Measurements from ENCODE around the gene PCDH12. TPM values are rescaled to one million over a fixed set of nuclear protein-coding genes. Genes with fewer than 3 reads are reported as not detected.

The PCDH12 gene
- polyA plus RNA-seq, 3 donors, result 0.20 to 1.2 (median 0.90) TPM

DNA sequence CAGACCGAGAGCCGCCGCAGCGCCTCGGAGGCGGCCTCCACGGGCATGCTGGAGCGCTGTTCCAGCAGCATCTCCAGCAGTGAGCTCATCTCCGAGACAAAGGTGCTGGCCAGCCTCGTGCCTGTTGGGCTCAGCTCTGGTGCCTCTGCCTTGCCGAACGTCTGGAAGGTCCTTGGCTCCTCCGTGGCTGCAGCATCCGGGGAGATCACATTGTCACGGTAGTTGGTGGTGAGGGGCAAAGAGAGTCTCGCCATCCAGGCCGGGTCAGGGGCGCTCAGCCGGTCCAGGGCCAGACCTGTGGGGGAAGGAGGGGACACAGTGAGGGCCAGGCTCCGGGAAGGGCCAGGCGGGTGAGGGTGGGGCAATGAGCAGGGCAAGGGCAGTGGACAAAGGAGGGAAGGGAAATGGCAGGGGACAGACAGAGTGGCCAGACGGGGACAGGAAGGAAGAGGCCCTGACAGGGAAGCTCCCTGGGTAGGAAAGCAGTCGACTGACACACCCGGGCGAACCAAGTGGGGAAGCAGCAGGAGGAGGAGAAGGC, 12.4 kb downstream of the PCDH12 start:
- no peaks in the 10 kb centered on the region for H3K9me3 Mint-ChIP-seq
- peaks cover 0 to under 1% of the 10 kb centered on the region in 2 donors for H3K36me3 ChIP-seq (replicated peaks in 1 of 2; ENCODE audit: control insufficient read depth in 1 of 2, insufficient read depth in 2 of 2, low read length in 2 of 2)
- intact Hi-C loops (cut with micrococcal nuclease), result no loop called here

DNA sequence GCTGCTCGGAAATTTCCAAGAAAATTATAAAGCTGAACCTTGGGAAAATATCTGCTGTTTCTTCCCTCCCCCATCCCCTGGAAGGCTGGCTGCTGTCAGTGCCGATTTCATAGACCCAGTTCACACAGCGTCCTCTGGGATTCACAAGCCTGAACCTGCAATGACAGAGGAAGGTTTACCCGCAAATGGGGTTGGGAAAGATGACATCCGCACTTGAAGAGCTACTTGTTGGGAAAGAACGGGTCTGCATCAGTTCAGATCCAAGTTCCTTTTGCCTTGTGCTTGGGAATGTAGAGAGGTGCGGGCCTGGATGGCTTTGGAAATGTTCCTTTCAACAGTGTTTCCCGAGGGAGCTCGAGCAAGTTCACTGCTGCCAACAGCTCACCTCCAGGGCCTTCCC, 13.9 kb downstream of the PCDH12 start:
- H3K36me3 ChIP-seq (replicated peaks in 1 of 2; ENCODE audit: control insufficient read depth in 1 of 2, insufficient read depth in 2 of 2, low read length in 2 of 2), result peaks cover 10 to 16% of the 10 kb centered on the region in 2 donors
- Mint-ChIP-seq H3K4me3 (no peak overlapping the region), H3K4me1 (peaks cover 36% of the 10 kb centered on the region), H3K27me3 (ENCODE audit: low read depth in 3 of 3) (peaks cover 0 to 2% (median 1%) of the 10 kb centered on the region in 3 donors), H3K27ac (peak overlapping the region in 1 of 7 donors; percentile 70), H3K36me3 (peaks cover 15 to 24% of the 10 kb centered on the region in 2 donors), H3K9me3 (no peaks in the 10 kb centered on the region)
- no peaks in the 10 kb centered on the region for H3K79me2 ChIP-seq (ENCODE audit: insufficient read depth, low read length)
- H4K20me1 ChIP-seq (ENCODE audit: insufficient read depth, low read length), result no peaks in the 10 kb centered on the region
- DNase-seq, result no peak
- WGBS (ENCODE audit: insufficient coverage), result 97% methylated on average over 6 of the region's 9 CpGs
- TF ChIP-seq, protein P1, sequence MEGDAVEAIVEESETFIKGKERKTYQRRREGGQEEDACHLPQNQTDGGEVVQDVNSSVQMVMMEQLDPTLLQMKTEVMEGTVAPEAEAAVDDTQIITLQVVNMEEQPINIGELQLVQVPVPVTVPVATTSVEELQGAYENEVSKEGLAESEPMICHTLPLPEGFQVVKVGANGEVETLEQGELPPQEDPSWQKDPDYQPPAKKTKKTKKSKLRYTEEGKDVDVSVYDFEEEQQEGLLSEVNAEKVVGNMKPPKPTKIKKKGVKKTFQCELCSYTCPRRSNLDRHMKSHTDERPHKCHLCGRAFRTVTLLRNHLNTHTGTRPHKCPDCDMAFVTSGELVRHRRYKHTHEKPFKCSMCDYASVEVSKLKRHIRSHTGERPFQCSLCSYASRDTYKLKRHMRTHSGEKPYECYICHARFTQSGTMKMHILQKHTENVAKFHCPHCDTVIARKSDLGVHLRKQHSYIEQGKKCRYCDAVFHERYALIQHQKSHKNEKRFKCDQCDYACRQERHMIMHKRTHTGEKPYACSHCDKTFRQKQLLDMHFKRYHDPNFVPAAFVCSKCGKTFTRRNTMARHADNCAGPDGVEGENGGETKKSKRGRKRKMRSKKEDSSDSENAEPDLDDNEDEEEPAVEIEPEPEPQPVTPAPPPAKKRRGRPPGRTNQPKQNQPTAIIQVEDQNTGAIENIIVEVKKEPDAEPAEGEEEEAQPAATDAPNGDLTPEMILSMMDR (IDR thresholded peaks at IDR 0.05), result no peak
- no peak overlapping the region for H3K9ac ChIP-seq (ENCODE audit: insufficient read depth, low read length, poor library complexity, severe bottlenecking)
- H3K27ac ChIP-seq (ENCODE audit: low read depth in 1 of 2, low read length in 2 of 2), result no peak overlapping the region
- H3K4me1 ChIP-seq (ENCODE audit: control insufficient read depth in 1 of 2, insufficient read depth in 2 of 2, low read length in 2 of 2), result peaks cover 28 to 35% of the 10 kb centered on the region in 2 donors
- no peak overlapping the region for H2AFZ ChIP-seq (ENCODE audit: insufficient read depth, low read depth, low read length, poor library complexity, severe bottlenecking)
- H3K9me3 ChIP-seq (replicated peaks in 1 of 2; ENCODE audit: control insufficient read depth in 1 of 2, insufficient read depth in 1 of 2, low read length in 2 of 2), result no peaks in the 10 kb centered on the region
- no peak overlapping the region for H3K4me3 ChIP-seq (replicated peaks in 1 of 3; ENCODE audit: low read depth in 2 of 3, low read length in 3 of 3)
- H3K4me2 ChIP-seq (replicated peaks; ENCODE audit: extremely low read depth, low read length, poor library complexity, severe bottlenecking), result no peak overlapping the region
- intact Hi-C loops (cut with micrococcal nuclease), result no loop called here
- H3K27me3 ChIP-seq (ENCODE audit: control insufficient read depth in 2 of 2, insufficient read depth in 2 of 2, low read length in 2 of 2), result no peaks in the 10 kb centered on the region

More for the DNA sequence above, 12.4 kb downstream of the PCDH12 start:
- peaks cover 36% of the 10 kb centered on the region for H3K4me1 Mint-ChIP-seq
- no peaks in the 10 kb centered on the region for H4K20me1 ChIP-seq (ENCODE audit: insufficient read depth, low read length)
- H3K27ac Mint-ChIP-seq, result peak overlapping the region; percentile 20 to 75 (median 70)
- H3K27ac ChIP-seq (ENCODE audit: low read depth in 1 of 2, low read length in 2 of 2), result peak overlapping the region; percentile 22 to 42
- H3K4me3 Mint-ChIP-seq, result peak overlapping the region in 1 of 2 donors; percentile 42
- H3K9ac ChIP-seq (ENCODE audit: insufficient read depth, low read length, poor library complexity, severe bottlenecking), result peak overlapping the region; percentile 4
- peaks cover 0 to 4% (median 2%) of the 10 kb centered on the region in 3 donors for H3K27me3 Mint-ChIP-seq (ENCODE audit: low read depth in 3 of 3)
- H3K4me1 ChIP-seq (ENCODE audit: control insufficient read depth in 1 of 2, insufficient read depth in 2 of 2, low read length in 2 of 2), result peaks cover 26 to 32% of the 10 kb centered on the region in 2 donors
- H3K4me3 ChIP-seq (replicated peaks in 1 of 3; ENCODE audit: low read depth in 2 of 3, low read length in 3 of 3), result no peak overlapping the region
- WGBS (ENCODE audit: insufficient coverage), result 84% methylated on average over 21 of the region's 25 CpGs
- no peaks in the 10 kb centered on the region for H3K27me3 ChIP-seq (ENCODE audit: control insufficient read depth in 2 of 2, insufficient read depth in 2 of 2, low read length in 2 of 2)
- H3K79me2 ChIP-seq (ENCODE audit: insufficient read depth, low read length), result no peaks in the 10 kb centered on the region
- H3K36me3 Mint-ChIP-seq, result peaks cover 1 to 9% of the 10 kb centered on the region in 2 donors
- H3K4me2 ChIP-seq (replicated peaks; ENCODE audit: extremely low read depth, low read length, poor library complexity, severe bottlenecking), result peak overlapping the region; percentile 34
- H3K9me3 ChIP-seq (replicated peaks in 1 of 2; ENCODE audit: control insufficient read depth in 1 of 2, insufficient read depth in 1 of 2, low read length in 2 of 2), result no peaks in the 10 kb centered on the region
- DNase-seq, result peak; percentile 30 to 61 (median 45)
- no peak overlapping the region for H2AFZ ChIP-seq (ENCODE audit: insufficient read depth, low read depth, low read length, poor library complexity, severe bottlenecking)
- TF ChIP-seq, protein P1 (IDR thresholded peaks at IDR 0.05), result no peak

Measured in CD14-positive monocyte (primary cell).